Gastrocnemius medialis (tissue), 4 donors: Measurements from ENCODE around the gene FGF7.

Source experiments
- POLR2A ChIP-seq, 2 donors: fragments of 450-650 bp; IDR thresholded peaks; one replicate each; pipeline ENCODE4 v1.6.1; 2017; ENCODE audit warnings: antibody characterized with exemption in 2 of 2, mild to moderate bottlenecking in 2 of 2, moderate library complexity in 2 of 2
- TF ChIP-seq, protein P1 (sequence below), 5 experiments: fragments of 450-650 bp in 3 of 5; fragments of 200-600 bp in 2 of 5; sonication (generic) in 2 of 5; IDR thresholded peaks in 4 of 5; conservative IDR thresholded peaks in 1 of 5; 1 replicate in 4 of 5; 2 replicates in 1 of 5; pipeline ENCODE4 v1.5.1; 2016 to 2019; ENCODE audit warnings: antibody characterized with exemption in 5 of 5, mild to moderate bottlenecking in 3 of 5, moderate library complexity in 3 of 5

DNA sequence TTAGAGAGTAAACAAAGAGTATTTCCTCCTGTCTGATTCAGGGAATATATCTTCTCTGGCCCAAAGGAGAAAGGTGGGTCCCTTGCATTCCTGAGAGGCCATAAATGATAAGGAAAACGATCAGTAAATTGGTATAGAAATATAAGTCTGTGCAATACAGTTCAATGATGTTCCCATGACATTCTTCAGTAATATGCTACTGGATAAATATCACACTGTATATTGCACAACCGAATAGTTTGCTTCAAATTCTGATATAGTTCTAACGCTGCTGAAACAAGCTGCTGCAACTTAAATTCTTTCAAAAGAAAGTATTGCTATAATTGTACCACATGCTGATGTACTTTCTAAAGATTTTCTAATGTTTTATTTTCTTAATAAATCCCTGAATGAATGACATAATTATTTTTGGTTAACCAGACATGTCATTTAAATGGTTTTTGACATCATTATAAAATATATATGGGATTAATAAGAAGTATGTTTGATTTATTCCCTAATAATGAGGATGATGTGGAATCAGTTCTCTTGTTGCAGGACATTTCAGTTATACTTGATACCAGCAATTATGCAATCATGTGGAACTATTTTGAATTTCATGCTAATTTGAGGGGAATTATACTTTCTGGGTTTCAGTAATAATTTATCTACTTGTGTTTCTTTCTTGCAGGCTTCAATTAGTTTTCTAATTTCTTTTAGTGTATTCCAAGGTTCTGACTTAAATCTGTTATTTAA lies 44.9 kb downstream of the FGF7 start:
- TF ChIP-seq, protein P1, sequence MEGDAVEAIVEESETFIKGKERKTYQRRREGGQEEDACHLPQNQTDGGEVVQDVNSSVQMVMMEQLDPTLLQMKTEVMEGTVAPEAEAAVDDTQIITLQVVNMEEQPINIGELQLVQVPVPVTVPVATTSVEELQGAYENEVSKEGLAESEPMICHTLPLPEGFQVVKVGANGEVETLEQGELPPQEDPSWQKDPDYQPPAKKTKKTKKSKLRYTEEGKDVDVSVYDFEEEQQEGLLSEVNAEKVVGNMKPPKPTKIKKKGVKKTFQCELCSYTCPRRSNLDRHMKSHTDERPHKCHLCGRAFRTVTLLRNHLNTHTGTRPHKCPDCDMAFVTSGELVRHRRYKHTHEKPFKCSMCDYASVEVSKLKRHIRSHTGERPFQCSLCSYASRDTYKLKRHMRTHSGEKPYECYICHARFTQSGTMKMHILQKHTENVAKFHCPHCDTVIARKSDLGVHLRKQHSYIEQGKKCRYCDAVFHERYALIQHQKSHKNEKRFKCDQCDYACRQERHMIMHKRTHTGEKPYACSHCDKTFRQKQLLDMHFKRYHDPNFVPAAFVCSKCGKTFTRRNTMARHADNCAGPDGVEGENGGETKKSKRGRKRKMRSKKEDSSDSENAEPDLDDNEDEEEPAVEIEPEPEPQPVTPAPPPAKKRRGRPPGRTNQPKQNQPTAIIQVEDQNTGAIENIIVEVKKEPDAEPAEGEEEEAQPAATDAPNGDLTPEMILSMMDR (IDR thresholded peaks at IDR 0.05 in 4 of 5, conservative IDR thresholded peaks at IDR 0.05 in 1 of 5): no peak
- no peak for TF ChIP-seq POLR2A (IDR thresholded peaks at IDR 0.05)
